ENCODE results near the gene TENM3.

TENM3 gene

DNA sequence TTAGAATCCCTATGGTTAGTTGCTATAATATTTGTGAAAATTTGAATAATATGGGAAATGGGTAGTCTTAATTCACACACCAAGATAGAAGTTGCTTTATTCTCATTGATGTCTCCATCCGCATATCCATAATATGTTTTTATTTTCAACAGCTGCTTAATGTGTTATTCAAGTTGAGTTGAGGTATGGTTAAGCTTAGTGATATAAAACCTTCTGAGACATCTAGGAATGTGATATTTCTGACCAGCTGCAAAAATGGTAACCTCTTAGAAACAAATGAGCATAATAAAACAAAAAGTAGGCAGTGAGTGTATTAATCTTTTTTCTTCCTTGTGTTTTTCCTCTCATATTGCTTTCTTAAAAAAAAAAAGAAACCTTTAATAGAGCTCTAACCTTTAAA is 172.9 kb downstream of the TENM3 start:
- ChIA-PET CTCF (interaction anchor here (0.5 kb wide), 1 partner anchor 1467 kb away, joined by 3 read pairs; no protein-coding TSS in a partner anchor), POLR2A (no interaction called here)
- Histone ChIP-seq H3K4me1 (ENCODE audit: control insufficient read depth, insufficient read depth, low read length) (no peaks in the 10 kb centered on the region), H3K36me3 (ENCODE audit: control insufficient read depth in 2 of 2, insufficient read depth in 1 of 2, low read length in 2 of 2) (no peaks in the 10 kb centered on the region), H3K4me3 (ENCODE audit: low read depth, low read length) (no peak overlapping the region), H3K27ac (ENCODE audit: extremely low read depth, low read depth, low read length) (no peak overlapping the region), H3K9me3 (ENCODE audit: control insufficient read depth, insufficient read depth, low read depth, low read length) (no peaks in the 10 kb centered on the region)
- TF ChIP-seq ZNF311 (tag by site-specific recombination; IDR thresholded peaks at IDR 0.05; ENCODE audit: borderline replicate concordance): no peak
- TF ChIP-seq ZNF394 (tag by site-specific recombination; IDR thresholded peaks at IDR 0.05; ENCODE audit: borderline replicate concordance): no peak
- no peak for TF ChIP-seq HOXD13 (CRISPR knock-in tag; IDR thresholded peaks at IDR 0.05; ENCODE audit: borderline replicate concordance)
- no peak for TF ChIP-seq ZNF202 (tag by site-specific recombination; IDR thresholded peaks at IDR 0.05; ENCODE audit: borderline replicate concordance)
- no peak for TF ChIP-seq ZNF292 (tag by site-specific recombination; IDR thresholded peaks at IDR 0.05; ENCODE audit: borderline replicate concordance, low read depth)
- TF ChIP-seq, protein P1, sequence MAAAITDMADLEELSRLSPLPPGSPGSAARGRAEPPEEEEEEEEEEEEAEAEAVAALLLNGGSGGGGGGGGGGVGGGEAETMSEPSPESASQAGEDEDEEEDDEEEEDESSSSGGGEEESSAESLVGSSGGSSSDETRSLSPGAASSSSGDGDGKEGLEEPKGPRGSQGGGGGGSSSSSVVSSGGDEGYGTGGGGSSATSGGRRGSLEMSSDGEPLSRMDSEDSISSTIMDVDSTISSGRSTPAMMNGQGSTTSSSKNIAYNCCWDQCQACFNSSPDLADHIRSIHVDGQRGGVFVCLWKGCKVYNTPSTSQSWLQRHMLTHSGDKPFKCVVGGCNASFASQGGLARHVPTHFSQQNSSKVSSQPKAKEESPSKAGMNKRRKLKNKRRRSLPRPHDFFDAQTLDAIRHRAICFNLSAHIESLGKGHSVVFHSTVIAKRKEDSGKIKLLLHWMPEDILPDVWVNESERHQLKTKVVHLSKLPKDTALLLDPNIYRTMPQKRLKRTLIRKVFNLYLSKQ (tag by site-specific recombination; IDR thresholded peaks at IDR 0.05; ENCODE audit: borderline replicate concordance): no peak
- no peak for TF ChIP-seq ZSCAN16 (tag by site-specific recombination; IDR thresholded peaks at IDR 0.05)
- no peak for TF ChIP-seq ZNF664 (tag by site-specific recombination; IDR thresholded peaks at IDR 0.05)
- TF ChIP-seq, protein P2, sequence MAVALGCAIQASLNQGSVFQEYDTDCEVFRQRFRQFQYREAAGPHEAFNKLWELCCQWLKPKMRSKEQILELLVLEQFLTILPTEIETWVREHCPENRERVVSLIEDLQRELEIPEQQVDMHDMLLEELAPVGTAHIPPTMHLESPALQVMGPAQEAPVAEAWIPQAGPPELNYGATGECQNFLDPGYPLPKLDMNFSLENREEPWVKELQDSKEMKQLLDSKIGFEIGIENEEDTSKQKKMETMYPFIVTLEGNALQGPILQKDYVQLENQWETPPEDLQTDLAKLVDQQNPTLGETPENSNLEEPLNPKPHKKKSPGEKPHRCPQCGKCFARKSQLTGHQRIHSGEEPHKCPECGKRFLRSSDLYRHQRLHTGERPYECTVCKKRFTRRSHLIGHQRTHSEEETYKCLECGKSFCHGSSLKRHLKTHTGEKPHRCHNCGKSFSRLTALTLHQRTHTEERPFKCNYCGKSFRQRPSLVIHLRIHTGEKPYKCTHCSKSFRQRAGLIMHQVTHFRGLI (tag by site-specific recombination; IDR thresholded peaks at IDR 0.05): no peak
- TF ChIP-seq, protein P3, sequence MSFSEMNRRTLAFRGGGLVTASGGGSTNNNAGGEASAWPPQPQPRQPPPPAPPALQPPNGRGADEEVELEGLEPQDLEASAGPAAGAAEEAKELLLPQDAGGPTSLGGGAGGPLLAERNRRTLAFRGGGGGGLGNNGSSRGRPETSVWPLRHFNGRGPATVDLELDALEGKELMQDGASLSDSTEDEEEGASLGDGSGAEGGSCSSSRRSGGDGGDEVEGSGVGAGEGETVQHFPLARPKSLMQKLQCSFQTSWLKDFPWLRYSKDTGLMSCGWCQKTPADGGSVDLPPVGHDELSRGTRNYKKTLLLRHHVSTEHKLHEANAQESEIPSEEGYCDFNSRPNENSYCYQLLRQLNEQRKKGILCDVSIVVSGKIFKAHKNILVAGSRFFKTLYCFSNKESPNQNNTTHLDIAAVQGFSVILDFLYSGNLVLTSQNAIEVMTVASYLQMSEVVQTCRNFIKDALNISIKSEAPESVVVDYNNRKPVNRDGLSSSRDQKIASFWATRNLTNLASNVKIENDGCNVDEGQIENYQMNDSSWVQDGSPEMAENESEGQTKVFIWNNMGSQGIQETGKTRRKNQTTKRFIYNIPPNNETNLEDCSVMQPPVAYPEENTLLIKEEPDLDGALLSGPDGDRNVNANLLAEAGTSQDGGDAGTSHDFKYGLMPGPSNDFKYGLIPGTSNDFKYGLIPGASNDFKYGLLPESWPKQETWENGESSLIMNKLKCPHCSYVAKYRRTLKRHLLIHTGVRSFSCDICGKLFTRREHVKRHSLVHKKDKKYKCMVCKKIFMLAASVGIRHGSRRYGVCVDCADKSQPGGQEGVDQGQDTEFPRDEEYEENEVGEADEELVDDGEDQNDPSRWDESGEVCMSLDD (tag by site-specific recombination; IDR thresholded peaks at IDR 0.05): no peak

DNA sequence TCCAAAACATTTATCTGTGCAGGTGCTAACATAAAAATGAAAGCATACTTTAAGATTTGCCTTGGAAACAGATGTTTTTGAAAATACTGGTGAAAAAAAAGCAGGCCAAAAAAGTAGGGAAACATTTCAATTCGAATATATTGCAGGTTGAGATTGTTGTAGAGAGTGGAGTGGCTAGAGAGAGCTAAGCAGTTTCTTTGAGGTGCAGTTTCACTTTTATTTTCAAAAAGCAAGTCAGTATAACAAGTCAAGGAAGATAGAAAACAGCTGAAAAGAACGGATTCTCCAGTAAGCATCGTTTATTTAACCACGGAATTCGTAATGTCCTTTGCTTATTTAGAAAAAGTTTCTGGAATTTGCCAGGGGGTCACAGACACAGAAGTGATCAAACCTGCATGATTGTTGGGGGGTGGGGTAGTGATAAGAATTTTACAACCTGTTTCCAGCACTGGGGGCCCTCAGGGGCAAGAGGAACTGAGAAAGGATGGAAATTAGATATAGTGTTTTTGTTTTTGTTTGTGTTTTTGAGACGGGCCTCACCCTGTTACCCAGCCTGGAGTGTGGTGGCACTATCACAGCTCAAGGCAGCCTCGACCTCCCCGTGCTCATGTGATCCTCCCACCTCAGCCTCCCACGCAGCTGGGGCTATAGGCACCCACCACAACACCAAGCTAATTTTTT is 175.0 kb downstream of the TENM3 start:
- H3K4me1 ChIP-seq (ENCODE audit: control insufficient read depth, insufficient read depth, low read length): no peaks in the 10 kb centered on the region
- H3K4me3 ChIP-seq (ENCODE audit: low read depth, low read length): no peak overlapping the region
- TF ChIP-seq ZNF610 (tag by site-specific recombination; IDR thresholded peaks at IDR 0.05; ENCODE audit: borderline replicate concordance) (no peak), ZNF354C (tag by site-specific recombination; IDR thresholded peaks at IDR 0.05; ENCODE audit: borderline replicate concordance, low read depth) (no peak), KLF7 (tag by site-specific recombination; IDR thresholded peaks at IDR 0.05; ENCODE audit: borderline replicate concordance) (no peak), ZBTB8A (tag by site-specific recombination; IDR thresholded peaks at IDR 0.05) (no peak), ZNF747 (tag by site-specific recombination; IDR thresholded peaks at IDR 0.05) (no peak), ZNF521 (tag by site-specific recombination; IDR thresholded peaks at IDR 0.05) (no peak), ZNF311 (tag by site-specific recombination; IDR thresholded peaks at IDR 0.05; ENCODE audit: borderline replicate concordance) (no peak), ZSCAN23 (tag by site-specific recombination; IDR thresholded peaks at IDR 0.05) (no peak), ZNF274 (IDR thresholded peaks at IDR 0.05; ENCODE audit: low read length) (no peak), ZNF274 (tag by site-specific recombination; IDR thresholded peaks at IDR 0.05; ENCODE audit: borderline replicate concordance) (no peak), SCRT1 (tag by site-specific recombination; IDR thresholded peaks at IDR 0.05; ENCODE audit: borderline replicate concordance) (no peak), YY1 (tag by site-specific recombination; IDR thresholded peaks at IDR 0.05) (no peak), IKZF3 (tag by site-specific recombination; IDR thresholded peaks at IDR 0.05) (no peak), ZNF585B (tag by site-specific recombination; IDR thresholded peaks at IDR 0.05) (no peak)
- TF ChIP-seq, protein P4, sequence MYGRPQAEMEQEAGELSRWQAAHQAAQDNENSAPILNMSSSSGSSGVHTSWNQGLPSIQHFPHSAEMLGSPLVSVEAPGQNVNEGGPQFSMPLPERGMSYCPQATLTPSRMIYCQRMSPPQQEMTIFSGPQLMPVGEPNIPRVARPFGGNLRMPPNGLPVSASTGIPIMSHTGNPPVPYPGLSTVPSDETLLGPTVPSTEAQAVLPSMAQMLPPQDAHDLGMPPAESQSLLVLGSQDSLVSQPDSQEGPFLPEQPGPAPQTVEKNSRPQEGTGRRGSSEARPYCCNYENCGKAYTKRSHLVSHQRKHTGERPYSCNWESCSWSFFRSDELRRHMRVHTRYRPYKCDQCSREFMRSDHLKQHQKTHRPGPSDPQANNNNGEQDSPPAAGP (tag by site-specific recombination; IDR thresholded peaks at IDR 0.05): no peak
- TF ChIP-seq, protein P1 (tag by site-specific recombination; IDR thresholded peaks at IDR 0.05; ENCODE audit: borderline replicate concordance): no peak
- H3K36me3 ChIP-seq (ENCODE audit: control insufficient read depth in 2 of 2, insufficient read depth in 1 of 2, low read length in 2 of 2): no peaks in the 10 kb centered on the region
- POLR2A ChIA-PET: no interaction called here
- CTCF ChIA-PET: interaction anchor here (0.5 to 0.6 kb wide), 2 partner anchors 87 to 1876 kb away, joined by 4 read pairs; no protein-coding TSS in a partner anchor
- no peak overlapping the region for H3K27ac ChIP-seq (ENCODE audit: extremely low read depth, low read depth, low read length)
- H3K9me3 ChIP-seq (ENCODE audit: control insufficient read depth, insufficient read depth, low read depth, low read length): no peaks in the 10 kb centered on the region
